ENCODE data around the gene MICOS13.

MICOS13 gene

GRCh38 chr19:5680084-5680436, 256 bp downstream of the MICOS13 start:
- Histone ChIP-seq H4K20me1 (ENCODE audit: insufficient read depth, low read length) (no peaks in the 10 kb centered on the region), H3K27me3 (replicated peaks; ENCODE audit: insufficient read depth, low read length) (peaks cover 14% of the 10 kb centered on the region), H3K4me2 (ENCODE audit: low read depth, low read length) (peak overlapping the region; percentile 96), H3K9ac (ENCODE audit: low read length) (peak overlapping the region; percentile 88), H3K27ac (ENCODE audit: low read length) (peak overlapping the region; percentile 74; the same call in 1 of the 2 replicates), H2AFZ (ENCODE audit: low read length) (peak overlapping the region; percentile 89), H3K4me1 (ENCODE audit: low read length) (peaks cover 7% of the 10 kb centered on the region), H3K36me3 (replicated peaks; ENCODE audit: insufficient read depth, low read length) (no peaks in the 10 kb centered on the region), H3K4me3 (ENCODE audit: low read length) (peak overlapping the region; percentile 95), H3K79me2 (ENCODE audit: low read length) (peaks cover 13% of the 10 kb centered on the region), H3F3A (ENCODE audit: insufficient read depth, low read length) (no peaks in the 10 kb centered on the region), H3K9me3 (replicated peaks; ENCODE audit: insufficient read depth, low read length) (no peaks in the 10 kb centered on the region), H3K9me2 (replicated peaks; ENCODE audit: insufficient read depth, low read length) (no peaks in the 10 kb centered on the region)
- no peak for TF ChIP-seq EZH2 (optimal IDR thresholded peaks at IDR 0.05; ENCODE audit: low read depth, low read length)
- DNase-seq, result no peak

GRCh38 chr19:5679289-5680083, 830 bp downstream of the MICOS13 start:
- Histone ChIP-seq H3K9ac (ENCODE audit: low read length) (peak overlapping the region; percentile 88), H3K27ac (ENCODE audit: low read length) (no peak overlapping the region)

GRCh38 chr19:5678071-5678718, 2.1 kb downstream of the MICOS13 start:
- Histone ChIP-seq H3K79me2 (ENCODE audit: low read length) (peaks cover 13% of the 10 kb centered on the region), H4K20me1 (ENCODE audit: insufficient read depth, low read length) (no peaks in the 10 kb centered on the region), H3K4me2 (ENCODE audit: low read depth, low read length) (no peak overlapping the region), H3K9me2 (replicated peaks; ENCODE audit: insufficient read depth, low read length) (no peaks in the 10 kb centered on the region), H3K4me3 (ENCODE audit: low read length) (no peak overlapping the region), H3K27ac (ENCODE audit: low read length) (no peak overlapping the region), H3K9ac (ENCODE audit: low read length) (no peak overlapping the region), H3K27me3 (replicated peaks; ENCODE audit: insufficient read depth, low read length) (peaks cover 12% of the 10 kb centered on the region), H3F3A (ENCODE audit: insufficient read depth, low read length) (no peaks in the 10 kb centered on the region), H3K9me3 (replicated peaks; ENCODE audit: insufficient read depth, low read length) (no peaks in the 10 kb centered on the region), H3K36me3 (replicated peaks; ENCODE audit: insufficient read depth, low read length) (no peaks in the 10 kb centered on the region), H2AFZ (ENCODE audit: low read length) (no peak overlapping the region), H3K4me1 (ENCODE audit: low read length) (peaks cover 7% of the 10 kb centered on the region)
- no peak for DNase-seq
- TF ChIP-seq, protein P1, sequence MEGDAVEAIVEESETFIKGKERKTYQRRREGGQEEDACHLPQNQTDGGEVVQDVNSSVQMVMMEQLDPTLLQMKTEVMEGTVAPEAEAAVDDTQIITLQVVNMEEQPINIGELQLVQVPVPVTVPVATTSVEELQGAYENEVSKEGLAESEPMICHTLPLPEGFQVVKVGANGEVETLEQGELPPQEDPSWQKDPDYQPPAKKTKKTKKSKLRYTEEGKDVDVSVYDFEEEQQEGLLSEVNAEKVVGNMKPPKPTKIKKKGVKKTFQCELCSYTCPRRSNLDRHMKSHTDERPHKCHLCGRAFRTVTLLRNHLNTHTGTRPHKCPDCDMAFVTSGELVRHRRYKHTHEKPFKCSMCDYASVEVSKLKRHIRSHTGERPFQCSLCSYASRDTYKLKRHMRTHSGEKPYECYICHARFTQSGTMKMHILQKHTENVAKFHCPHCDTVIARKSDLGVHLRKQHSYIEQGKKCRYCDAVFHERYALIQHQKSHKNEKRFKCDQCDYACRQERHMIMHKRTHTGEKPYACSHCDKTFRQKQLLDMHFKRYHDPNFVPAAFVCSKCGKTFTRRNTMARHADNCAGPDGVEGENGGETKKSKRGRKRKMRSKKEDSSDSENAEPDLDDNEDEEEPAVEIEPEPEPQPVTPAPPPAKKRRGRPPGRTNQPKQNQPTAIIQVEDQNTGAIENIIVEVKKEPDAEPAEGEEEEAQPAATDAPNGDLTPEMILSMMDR (IDR thresholded peaks at IDR 0.05; ENCODE audit: low read length), result no peak
- no peak for TF ChIP-seq EZH2phosphoT487 (IDR thresholded peaks at IDR 0.05; ENCODE audit: low read length)
- no peak for TF ChIP-seq EZH2 (optimal IDR thresholded peaks at IDR 0.05; ENCODE audit: low read depth, low read length)

More at GRCh38 chr19:5679289-5680083, 830 bp downstream of the MICOS13 start:
- no peaks in the 10 kb centered on the region for H3F3A ChIP-seq (ENCODE audit: insufficient read depth, low read length)
- peaks cover 7% of the 10 kb centered on the region for H3K4me1 ChIP-seq (ENCODE audit: low read length)
- H3K27me3 ChIP-seq (replicated peaks; ENCODE audit: insufficient read depth, low read length), result peaks cover 14% of the 10 kb centered on the region
- H2AFZ ChIP-seq (ENCODE audit: low read length), result peak overlapping the region; percentile 89
- H3K4me2 ChIP-seq (ENCODE audit: low read depth, low read length), result peak overlapping the region; percentile 96
- H3K79me2 ChIP-seq (ENCODE audit: low read length), result peaks cover 13% of the 10 kb centered on the region
- peak; percentile 21 for DNase-seq
- peak overlapping the region; percentile 95 for H3K4me3 ChIP-seq (ENCODE audit: low read length)
- H3K9me2 ChIP-seq (replicated peaks; ENCODE audit: insufficient read depth, low read length), result no peaks in the 10 kb centered on the region
- TF ChIP-seq EZH2phosphoT487 (IDR thresholded peaks at IDR 0.05; ENCODE audit: low read length) (no peak), EZH2 (optimal IDR thresholded peaks at IDR 0.05; ENCODE audit: low read depth, low read length) (no peak)
- TF ChIP-seq, protein P1 (IDR thresholded peaks at IDR 0.05; ENCODE audit: low read length), result no peak
- H3K36me3 ChIP-seq (replicated peaks; ENCODE audit: insufficient read depth, low read length), result no peaks in the 10 kb centered on the region
- no peaks in the 10 kb centered on the region for H4K20me1 ChIP-seq (ENCODE audit: insufficient read depth, low read length)
- no peaks in the 10 kb centered on the region for H3K9me3 ChIP-seq (replicated peaks; ENCODE audit: insufficient read depth, low read length)
